Posterior vena cava (tissue), 2 donors: Measurements from ENCODE around the gene DCDC2. TPM values are rescaled to one million over a fixed set of nuclear protein-coding genes. Genes with fewer than 3 reads are reported as not detected.

Experiments
- DNase-seq: peaks from one replicate; pipeline ENCODE4 v3.0.0-alpha.2; 2020; ENCODE audit warnings: low spot score
- intact Hi-C, 2 donors: fragments of 100-400 bp; cut with DNase I; formaldehyde crosslinking; loops; one replicate each; pipeline versions ENCODE4 v1.14.1 to v1.14.2; 2022 to 2023
- total RNA-seq, 2 donors: library from RNA; stranded (reverse); fragmentation: NEBNext Ultra II Directional; extraction: Animal tissue kit (Norgen Biotek cat#: 25700); gene quantifications; one replicate each; pipeline ENCODE4 v1.2.1, GENCODE V29; 2021
- donor health status: DM: yes; HTN: yes; CAD: no.
- donor health status: DM: yes; HTN: yes; CAD: no.

DCDC2 gene
- total RNA-seq, 2 donors from 2014 or later, result not detected

DNA sequence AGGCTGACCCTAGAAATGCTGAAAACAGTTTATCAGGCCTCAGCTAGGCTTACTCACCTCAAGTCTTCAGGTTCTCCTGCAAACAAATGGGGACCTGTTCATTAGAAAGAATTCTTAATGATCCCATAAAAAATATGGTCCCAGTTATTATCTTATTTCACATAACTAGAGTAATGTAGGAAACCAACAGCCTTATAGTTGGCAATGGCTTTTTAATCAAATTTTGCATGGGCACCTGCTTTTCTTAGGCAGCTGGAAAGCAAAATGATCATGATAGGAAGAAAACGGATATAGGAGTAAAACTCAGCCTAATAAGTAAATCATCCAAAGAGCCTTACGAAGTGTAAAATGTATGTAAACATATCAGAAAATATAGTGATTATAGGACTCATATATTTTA lies 230.5 kb downstream of the DCDC2 start:
- intact Hi-C loops, result no loop called here
- DNase-seq, result no peak

DNA sequence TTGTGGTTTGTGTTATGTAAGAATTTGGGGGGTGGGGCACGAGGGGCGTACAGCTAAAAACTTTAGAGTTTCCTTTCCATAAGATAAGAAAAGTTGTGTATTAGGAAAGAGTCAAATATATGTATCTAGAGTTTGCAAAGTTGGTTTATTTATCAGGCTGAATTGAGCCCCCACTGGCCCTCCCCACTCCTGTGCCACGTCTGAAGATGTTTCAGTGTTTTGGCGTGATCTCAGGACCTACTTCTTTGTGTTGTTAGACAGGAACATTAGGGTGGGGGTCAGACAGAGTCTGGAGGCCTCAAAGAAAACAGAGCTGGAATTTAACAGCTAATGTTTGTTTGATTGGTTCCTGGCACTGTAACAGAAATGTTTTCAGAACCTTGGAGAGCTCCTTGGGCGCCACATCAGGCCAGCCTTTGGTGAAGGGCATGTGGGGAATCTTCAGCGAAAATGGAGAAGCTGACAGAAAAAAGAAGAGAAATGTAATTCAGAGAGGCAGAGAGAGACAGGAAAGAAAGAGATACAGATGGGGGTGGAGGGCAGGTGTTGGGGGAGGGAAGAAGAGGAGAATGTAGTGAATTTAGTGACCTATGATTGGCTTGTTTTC lies 231.2 kb downstream of the DCDC2 start:
- DNase-seq, result no peak
- intact Hi-C loops, result no loop called here

DNA sequence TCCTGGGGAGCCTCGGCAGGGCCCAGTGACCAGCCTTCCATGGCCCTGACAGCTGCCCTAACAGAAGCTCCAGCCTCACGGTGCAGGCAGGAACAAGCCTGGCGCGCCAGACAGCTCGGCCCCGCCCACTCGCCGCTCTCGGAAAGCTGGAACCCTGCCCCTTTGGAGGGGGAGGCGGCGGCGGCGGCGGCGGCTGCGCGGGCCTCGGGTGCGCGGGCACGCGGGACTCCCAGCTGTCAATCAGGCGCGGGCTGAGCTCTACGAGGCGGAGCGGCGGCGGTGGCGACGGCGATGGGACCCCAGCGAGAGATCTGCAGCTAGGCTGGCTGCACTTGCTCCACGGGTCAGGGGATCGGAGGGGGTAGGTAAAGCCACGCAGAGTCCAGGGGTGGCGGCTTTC lies 231.9 kb downstream of the DCDC2 start, which contains the start of gene NRSN1:
NRSN1 (plus strand) TSS at position 236 of the 400 bp plus-strand sequence. CDS start 8,113 bp downstream, outside the sequence.
- intact Hi-C loops, result no loop called here
- DNase-seq, result no peak

DNA sequence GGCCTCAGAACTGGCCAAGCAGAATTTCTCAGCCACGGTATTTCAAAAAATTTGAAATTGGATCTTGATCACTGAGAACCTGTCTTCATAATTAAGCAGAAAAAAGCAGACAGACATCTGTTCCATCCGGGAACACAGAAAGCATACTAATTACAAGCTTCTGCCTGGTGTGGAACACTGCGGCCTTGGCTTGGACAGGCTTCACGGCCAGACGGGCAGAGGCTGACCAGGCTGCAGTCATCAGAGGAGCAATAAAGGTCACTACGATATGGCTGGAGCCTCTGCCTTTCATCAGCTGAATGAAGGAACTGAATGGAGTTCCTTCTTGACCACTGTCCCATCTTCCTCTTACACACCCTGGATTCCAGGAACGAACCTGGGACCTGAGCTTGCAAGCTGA lies 235.7 kb downstream of the DCDC2 start:
- intact Hi-C loops, result no loop called here
- DNase-seq, result no peak

Other genes with a start within 250 kb of the DCDC2 start
- not detected for gene NRSN1, start 231.8 kb downstream of the DCDC2 start, total RNA-seq
- gene MRS2, start 44.9 kb upstream of the DCDC2 start, total RNA-seq, result 10 to 100 TPM; 13.6 to 17.6 TPM
- 1 to 10 TPM; 2.5 to 4.1 TPM for gene GPLD1, start 131.5 kb upstream of the DCDC2 start, total RNA-seq
- gene ALDH5A1, start 136.9 kb upstream of the DCDC2 start, total RNA-seq, result 1 to 10 TPM; 4.0 to 4.8 TPM